Trophoblast cell (in vitro differentiated cells and primary cell): ENCODE results near the gene PPP1R9A.
"Not testable (repeated sequence)": the region's sequence is repeated elsewhere in the genome, so short reads cannot be mapped to it uniquely, and the experiment has no call there.

Experiments used
- DNase-seq, 2 donors: peaks; one replicate each; pipeline ENCODE4 v3.0.0-alpha.2; 2016
- H2AFZ ChIP-seq: 2 replicates; pipeline ENCODE4 v1.6.1; 2013; ENCODE audit warnings: low read length, moderate library complexity, mild to moderate bottlenecking; ENCODE audit not compliant: insufficient read depth, poor library complexity
- H2AK5ac ChIP-seq: 2 replicates; pipeline ENCODE4 v1.6.1; 2013; ENCODE audit warnings: mild to moderate bottlenecking, low read length
- H2BK120ac ChIP-seq: 2 replicates; pipeline ENCODE4 v1.6.1; 2013; ENCODE audit warnings: low read length, mild to moderate bottlenecking, moderate library complexity; ENCODE audit not compliant: insufficient read depth, poor library complexity
- H2BK12ac ChIP-seq: 2 replicates; pipeline ENCODE4 v1.6.1; 2013; ENCODE audit warnings: mild to moderate bottlenecking, low read length, moderate library complexity
- H2BK5ac ChIP-seq: 2 replicates; pipeline ENCODE4 v1.6.1; 2013; ENCODE audit warnings: low read length, low read depth, moderate library complexity, mild to moderate bottlenecking; ENCODE audit not compliant: poor library complexity
- H3K14ac ChIP-seq: 2 replicates; pipeline ENCODE4 v1.6.1; 2013; ENCODE audit warnings: mild to moderate bottlenecking, low read length
- H3K18ac ChIP-seq: 2 replicates; pipeline ENCODE4 v1.6.1; 2013; ENCODE audit warnings: mild to moderate bottlenecking, low read length
- H3K23ac ChIP-seq: 2 replicates; pipeline ENCODE4 v1.6.1; 2013; ENCODE audit warnings: low read length
- H3K27ac ChIP-seq: 2 replicates; pipeline ENCODE4 v1.5.1; 2013; ENCODE audit warnings: low read depth, mild to moderate bottlenecking, inconsistent platforms, low read length, moderate library complexity
- H3K27me3 ChIP-seq: 2 replicates; pipeline ENCODE4 v1.6.1; 2013; ENCODE audit warnings: inconsistent platforms, mild to moderate bottlenecking, low read length, moderate library complexity; ENCODE audit not compliant: insufficient read depth
- H3K36me3 ChIP-seq, 2 experiments: 1 replicate in 1 of 2; 2 replicates in 1 of 2; pipeline ENCODE4 v1.6.1; 2013; ENCODE audit warnings: low read length in 2 of 2, mild to moderate bottlenecking in 2 of 2, moderate library complexity in 1 of 2; ENCODE audit not compliant: insufficient read depth in 2 of 2, control insufficient read depth in 1 of 2
- H3K4ac ChIP-seq: 2 replicates; pipeline ENCODE4 v1.6.1; 2013; ENCODE audit warnings: low read depth, mild to moderate bottlenecking, low read length, moderate library complexity
- H3K4me1 ChIP-seq, 2 experiments: 1 replicate in 1 of 2; 2 replicates in 1 of 2; pipeline ENCODE4 v1.6.1; 2013; ENCODE audit warnings: low read length in 2 of 2, mild to moderate bottlenecking in 2 of 2, moderate library complexity in 1 of 2; ENCODE audit not compliant: insufficient read depth in 2 of 2, control insufficient read depth in 1 of 2
- H3K4me2 ChIP-seq: 2 replicates; pipeline ENCODE4 v1.6.1; 2013; ENCODE audit warnings: inconsistent platforms, mild to moderate bottlenecking, low read length, moderate library complexity
- H3K4me3 ChIP-seq: 2 replicates; pipeline ENCODE4 v1.5.1; 2013; ENCODE audit warnings: mild to moderate bottlenecking, low read depth, low read length, inconsistent platforms
- H3K79me1 ChIP-seq: one replicate; pipeline ENCODE4 v1.6.1; 2013; ENCODE audit warnings: low read length
- H3K79me2 ChIP-seq: 2 replicates; pipeline ENCODE4 v1.6.1; 2013; ENCODE audit warnings: low read length, mild to moderate bottlenecking; ENCODE audit not compliant: control insufficient read depth, insufficient read depth, poor library complexity
- H3K9ac ChIP-seq: 2 replicates; pipeline ENCODE4 v1.6.1; 2013; ENCODE audit warnings: mild to moderate bottlenecking, low read length
- H3K9me3 ChIP-seq: 2 replicates; pipeline ENCODE4 v1.6.1; 2013; ENCODE audit warnings: low read depth, mild to moderate bottlenecking, control low read depth, inconsistent platforms, low read length; ENCODE audit not compliant: insufficient read depth
- H4K12ac ChIP-seq: 2 replicates; pipeline ENCODE4 v1.6.1; 2013; ENCODE audit warnings: low read depth, mild to moderate bottlenecking, low read length, moderate library complexity
- H4K8ac ChIP-seq: 2 replicates; pipeline ENCODE4 v1.6.1; 2013; ENCODE audit warnings: low read depth, mild to moderate bottlenecking, low read length, moderate library complexity
- H4K91ac ChIP-seq: one replicate; pipeline ENCODE4 v1.6.1; 2013; ENCODE audit warnings: low read depth, mild to moderate bottlenecking, low read length, moderate library complexity
- WGBS: extraction: QIAGEN DNeasy Blood & Tissue Kit; methylation state at CpG from one replicate; pipeline ENCODE4 v1.1.7; 2013; ENCODE audit warnings: missing lambda C conversion rate; ENCODE audit not compliant: insufficient read length, insufficient coverage; ENCODE audit errors: extremely low coverage; 5-methylcytosine and 5-hydroxymethylcytosine counted together

Gene PPP1R9A

DNA sequence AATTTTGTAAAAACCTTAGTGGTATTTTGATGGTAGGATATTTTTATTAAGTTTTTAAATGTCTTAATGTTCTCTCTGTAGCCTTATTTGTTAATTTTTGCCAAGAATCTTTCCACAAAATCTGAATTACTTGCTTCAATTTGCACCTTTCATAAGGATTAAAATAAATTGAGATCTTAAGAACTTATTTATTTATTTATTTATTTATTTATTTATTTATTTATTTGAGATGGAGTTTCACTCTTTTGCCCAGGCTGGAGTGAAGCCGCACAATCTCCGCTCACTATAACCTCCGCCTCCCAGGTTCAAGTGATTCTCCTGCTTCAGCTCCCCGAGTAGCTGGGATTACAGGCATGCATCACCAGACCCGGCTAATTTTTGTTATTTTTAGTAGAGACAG, 98.6 kb downstream of the PPP1R9A start:
- H3K4me2 ChIP-seq: no peak overlapping the region
- H3K36me3 ChIP-seq: no peaks in the 10 kb centered on the region
- no peak overlapping the region for H2AK5ac ChIP-seq
- DNase-seq: no peak
- no peak overlapping the region for H3K27ac ChIP-seq
- H3K27me3 ChIP-seq: no peaks in the 10 kb centered on the region
- H3K79me2 ChIP-seq: no peaks in the 10 kb centered on the region
- H3K79me1 ChIP-seq: no peaks in the 10 kb centered on the region
- no peak overlapping the region for H2BK120ac ChIP-seq
- no peak overlapping the region for H3K9ac ChIP-seq
- H2AFZ ChIP-seq: no peak overlapping the region
- WGBS: no CpG with 5 or more reads among the region's 5 CpGs
- H3K4ac ChIP-seq: no peak overlapping the region
- H3K14ac ChIP-seq: no peak overlapping the region
- H3K23ac ChIP-seq: no peak overlapping the region
- H4K12ac ChIP-seq: no peak overlapping the region
- no peaks in the 10 kb centered on the region for H3K4me1 ChIP-seq
- no peak overlapping the region for H2BK12ac ChIP-seq
- H3K18ac ChIP-seq: no peak overlapping the region
- H3K4me3 ChIP-seq: no peak overlapping the region
- no peak overlapping the region for H4K8ac ChIP-seq
- no peak overlapping the region for H4K91ac ChIP-seq
- H3K9me3 ChIP-seq: no peaks in the 10 kb centered on the region
- H2BK5ac ChIP-seq: no peak overlapping the region

DNA sequence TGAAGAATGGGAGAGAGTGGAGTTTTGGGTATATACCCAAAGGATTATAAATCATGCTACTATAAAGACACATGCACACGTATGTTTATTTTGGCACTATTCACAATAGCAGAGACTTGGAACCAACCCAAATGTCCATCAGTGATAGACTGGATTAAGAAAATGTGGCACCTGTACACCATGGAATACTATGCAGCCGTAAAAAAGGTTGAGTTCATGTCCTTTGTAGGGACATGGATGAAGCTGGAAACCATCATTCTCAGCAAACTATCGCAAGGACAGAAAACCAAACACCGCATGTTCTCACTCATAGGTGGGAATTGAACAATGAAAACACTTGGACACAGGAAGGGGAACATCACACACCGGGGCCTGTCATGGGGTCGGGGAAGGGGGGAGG, 101.4 kb downstream of the PPP1R9A start:
- not testable (repeated sequence) for H3K9ac ChIP-seq, H3K18ac ChIP-seq, H3K27ac ChIP-seq, H3K4me1 ChIP-seq, H2AK5ac ChIP-seq, H2BK12ac ChIP-seq, H4K91ac ChIP-seq, H3K79me1 ChIP-seq, H3K27me3 ChIP-seq, H3K4me3 ChIP-seq, H3K36me3 ChIP-seq, H2AFZ ChIP-seq, H3K14ac ChIP-seq, H4K8ac ChIP-seq, H3K4ac ChIP-seq, H3K4me2 ChIP-seq, H2BK120ac ChIP-seq, DNase-seq, H4K12ac ChIP-seq, H3K23ac ChIP-seq, H3K9me3 ChIP-seq, H2BK5ac ChIP-seq, H3K79me2 ChIP-seq
- WGBS: no CpG with 5 or more reads among the region's 6 CpGs

DNA sequence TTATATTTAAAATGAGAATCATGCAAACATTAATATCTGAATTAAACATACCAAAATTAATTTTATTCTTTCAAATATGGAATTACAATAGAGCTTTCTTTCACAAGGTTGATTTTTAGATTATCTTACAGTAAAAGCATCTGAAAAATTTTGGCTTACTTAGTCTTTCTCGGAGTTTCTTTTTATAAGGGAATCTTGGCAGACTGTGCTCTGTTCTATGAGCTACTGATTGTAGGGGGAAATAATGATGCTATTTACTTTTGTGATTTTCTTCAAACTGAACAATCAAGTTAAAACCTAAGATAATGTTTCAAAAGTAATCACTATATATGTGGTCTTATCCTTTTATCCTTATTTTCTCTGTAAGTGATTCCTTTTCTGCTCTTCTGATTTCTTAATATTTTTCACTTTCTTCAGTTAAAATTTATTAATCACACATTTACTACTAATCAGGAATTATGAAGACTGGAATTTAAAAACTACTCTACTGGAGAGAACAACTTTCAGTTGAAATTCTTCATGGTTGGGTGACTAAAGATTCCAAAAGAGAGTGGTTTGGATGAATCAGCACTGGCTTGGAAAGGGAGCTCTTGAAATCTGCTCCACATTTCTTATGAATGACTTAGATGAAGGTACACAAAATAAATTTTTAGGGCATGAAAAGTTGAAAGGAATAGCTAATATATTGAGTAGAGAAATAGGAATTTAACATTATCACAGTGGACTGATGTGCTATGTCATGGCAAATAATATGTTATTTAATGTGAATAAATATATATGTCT, 103.9 kb downstream of the PPP1R9A start:
- Histone ChIP-seq H4K91ac (no peak overlapping the region), H3K4me3 (no peak overlapping the region), H3K4me2 (no peak overlapping the region), H3K9me3 (no peaks in the 10 kb centered on the region), H4K8ac (no peak overlapping the region), H2AK5ac (no peak overlapping the region), H3K14ac (no peak overlapping the region), H3K18ac (no peak overlapping the region), H3K36me3 (no peaks in the 10 kb centered on the region), H2BK120ac (no peak overlapping the region), H3K23ac (no peak overlapping the region), H2AFZ (no peak overlapping the region), H3K79me1 (no peaks in the 10 kb centered on the region), H3K4ac (no peak overlapping the region), H2BK12ac (no peak overlapping the region), H3K27me3 (no peaks in the 10 kb centered on the region), H3K4me1 (no peaks in the 10 kb centered on the region), H3K9ac (no peak overlapping the region), H3K27ac (no peak overlapping the region), H4K12ac (no peak overlapping the region), H2BK5ac (no peak overlapping the region), H3K79me2 (no peaks in the 10 kb centered on the region)
- WGBS: no CpG with 5 or more reads among the region's 1 CpG
- peak; percentile 13 to 72 for DNase-seq

DNA sequence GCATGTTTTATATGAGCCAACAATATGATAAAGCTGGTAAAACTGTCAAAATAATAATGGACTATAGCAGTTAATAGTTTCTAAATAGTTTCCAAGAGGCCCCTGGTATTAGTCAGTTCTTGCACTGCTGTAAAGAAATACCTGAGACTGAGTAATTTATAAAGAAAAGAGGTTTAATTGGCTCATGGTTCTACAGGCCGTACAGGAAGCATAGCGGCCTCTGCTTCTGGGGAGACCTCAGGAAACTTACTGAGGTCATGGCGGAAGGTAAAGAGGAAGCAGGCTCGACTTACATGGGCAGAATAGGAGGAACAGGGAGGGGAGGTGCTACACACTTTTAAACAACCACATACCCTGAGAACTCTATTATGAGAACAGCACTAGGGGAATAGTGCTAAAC, 104.6 kb downstream of the PPP1R9A start:
- H4K91ac ChIP-seq: no peak overlapping the region
- no CpG with 5 or more reads among the region's 4 CpGs for WGBS

More for the DNA sequence above, 104.6 kb downstream of the PPP1R9A start:
- Histone ChIP-seq H3K4me3 (no peak overlapping the region), H3K14ac (no peak overlapping the region), H3K9ac (no peak overlapping the region), H3K36me3 (no peaks in the 10 kb centered on the region), H3K4me1 (no peaks in the 10 kb centered on the region), H2AFZ (no peak overlapping the region), H3K18ac (no peak overlapping the region), H3K79me2 (no peaks in the 10 kb centered on the region), H2BK12ac (no peak overlapping the region), H3K27ac (no peak overlapping the region), H4K12ac (no peak overlapping the region), H2BK5ac (no peak overlapping the region), H3K4ac (no peak overlapping the region), H3K9me3 (no peaks in the 10 kb centered on the region), H3K79me1 (no peaks in the 10 kb centered on the region), H3K4me2 (no peak overlapping the region), H2BK120ac (no peak overlapping the region), H2AK5ac (no peak overlapping the region), H3K23ac (no peak overlapping the region), H4K8ac (no peak overlapping the region), H3K27me3 (no peaks in the 10 kb centered on the region)
- no peak for DNase-seq
